HCT116 (cell line): ENCODE data around the gene MFAP3L. TPM values are rescaled to one million over a fixed set of nuclear protein-coding genes. Genes with fewer than 3 reads are reported as not detected.

Experiments used
- ATAC-seq: fragments of 200-7000 bp; cut with Tn5 transposase; 2 replicates; pipeline ENCODE4 v1.9.1; 2020; ENCODE audit warnings: mild to moderate bottlenecking, moderate library complexity
- BruUV-seq: library from RNA; stranded (reverse); fragments of 400-500 nt; replicated peaks from 2 replicates; lab custom pipeline; 2021; lab: Mats Ljungman, UMichigan
- CTCF ChIA-PET: fragments of 300-600 bp; sonication (Branson Sonifier 250); formaldehyde crosslinking; loops from one replicate; lab custom pipeline; 2021; ENCODE audit warnings: antibody characterized with exemption; lab: Charles Lee
- POLR2A ChIA-PET: fragments of 300-600, 350-600 bp; sonication (Branson Sonifier 250); formaldehyde crosslinking; loops from one replicate; lab custom pipeline; 2021; ENCODE audit warnings: antibody characterized with exemption; lab: Charles Lee
- RAD21 ChIA-PET, 2 experiments: fragments of 300-600 bp; sonication (Branson Sonifier 250); formaldehyde crosslinking; loops; one replicate each; lab custom pipeline; 2023; ENCODE audit warnings: low total read pairs in 2 of 2; ENCODE audit not compliant: uncharacterized antibody in 2 of 2, unreplicated experiment in 2 of 2, low non-redundant PET in 1 of 2; lab: Charles Lee
- DNase-seq: peaks from one replicate; pipeline ENCODE4 v3.0.0-alpha.2; 2010; ENCODE audit warnings: low read depth, low spot score
- H2AFZ ChIP-seq: fragments of 200-600 bp; shearing (Covaris generic), sonication (generic); 2 replicates; pipeline ENCODE4 v1.6.1; 2017; ENCODE audit warnings: low read depth, mixed run types, mixed read lengths, antibody characterized with exemption, low read length; ENCODE audit not compliant: poor library complexity, severe bottlenecking
- H3K27ac ChIP-seq: 2 replicates; pipeline ENCODE4 v1.5.1; 2012; ENCODE audit warnings: low read depth, low read length
- H3K27me3 ChIP-seq: fragments of 200-600 bp; sonication (generic); 2 replicates; pipeline ENCODE4 v1.6.1; 2016; ENCODE audit warnings: mixed run types, low read length, mixed read lengths; ENCODE audit not compliant: insufficient read depth
- H3K36me3 ChIP-seq, 2 experiments: fragments of 200-500 bp in 1 of 2; fragments of 200-600 bp in 1 of 2; sonication (Bioruptor generic) in 1 of 2; sonication (generic) in 1 of 2; 2 replicates each; pipeline versions ENCODE4 v1.5.1 to v1.6.1; 2014 to 2016; ENCODE audit warnings: low read length in 2 of 2, inconsistent platforms in 1 of 2, mixed read lengths in 1 of 2, mixed run types in 1 of 2; ENCODE audit not compliant: insufficient read depth in 2 of 2, control insufficient read depth in 1 of 2
- H3K4me1 ChIP-seq, 2 experiments: fragments of 200-600 bp in 1 of 2; sonication (generic) in 1 of 2; 2 replicates each; pipeline versions ENCODE4 v1.5.1 to v1.6.1; 2012 to 2017; ENCODE audit warnings: low read length in 2 of 2, inconsistent platforms in 1 of 2, mild to moderate bottlenecking in 1 of 2, mixed read lengths in 1 of 2, mixed run types in 1 of 2, moderate library complexity in 1 of 2; ENCODE audit not compliant: insufficient read depth in 2 of 2, control insufficient read depth in 1 of 2
- H3K4me2 ChIP-seq: fragments of 200-600 bp; sonication (generic); 2 replicates; pipeline ENCODE4 v1.6.1; 2017; ENCODE audit warnings: mixed run types, low read length, mixed read lengths
- H3K4me3 ChIP-seq, 2 experiments: fragments of 200-600 bp in 1 of 2; sonication (generic) in 1 of 2; replicated peaks in 1 of 2; 2 replicates each; pipeline ENCODE4 v1.5.1; 2011 to 2016; ENCODE audit warnings: low read length in 2 of 2, control low read depth in 1 of 2, low read depth in 1 of 2, mild to moderate bottlenecking in 1 of 2, mixed read lengths in 1 of 2, mixed run types in 1 of 2
- H3K79me2 ChIP-seq: fragments of 200-600 bp; sonication (generic); 2 replicates; pipeline ENCODE4 v1.6.1; 2017; ENCODE audit warnings: mild to moderate bottlenecking, mixed run types, low read length, moderate library complexity, mixed read lengths; ENCODE audit not compliant: insufficient read depth
- H3K9ac ChIP-seq: fragments of 200-600 bp; sonication (generic); 2 replicates; pipeline ENCODE4 v1.6.1; 2016; ENCODE audit warnings: low read length, mixed read lengths
- H3K9me2 ChIP-seq: fragments of 200-600 bp; sonication (generic), shearing (Covaris generic); 2 replicates; pipeline ENCODE4 v1.6.1; 2017; ENCODE audit warnings: mixed run types, mild to moderate bottlenecking, moderate library complexity; ENCODE audit not compliant: insufficient read depth
- H3K9me3 ChIP-seq, 2 experiments: fragments of 200-500 bp in 1 of 2; fragments of 200-600 bp in 1 of 2; sonication (Bioruptor generic) in 1 of 2; sonication (generic) in 1 of 2; 2 replicates each; pipeline ENCODE4 v1.6.1; 2014 to 2017; ENCODE audit warnings: low read length in 2 of 2, mixed read lengths in 2 of 2, inconsistent platforms in 1 of 2, low read depth in 1 of 2, mild to moderate bottlenecking in 1 of 2, mixed run types in 1 of 2, moderate library complexity in 1 of 2; ENCODE audit not compliant: control insufficient read depth in 1 of 2, insufficient read depth in 1 of 2
- H4K20me1 ChIP-seq: fragments of 200-600 bp; sonication (generic), shearing (Covaris generic); 2 replicates; pipeline ENCODE4 v1.6.1; 2017; ENCODE audit warnings: mixed run types, mild to moderate bottlenecking, moderate library complexity; ENCODE audit not compliant: insufficient read depth
- CBX3 ChIP-seq: IDR thresholded peaks from 2 replicates; pipeline ENCODE4 v1.6.1; 2012; ENCODE audit warnings: low read depth
- CEBPB ChIP-seq: IDR thresholded peaks from 2 replicates; pipeline ENCODE4 v1.6.1; 2012; ENCODE audit warnings: low read depth
- CTCF ChIP-seq, 3 experiments: fragments of 200-600 bp in 1 of 3; sonication (generic) in 1 of 3; IDR thresholded peaks in 2 of 3; conservative IDR thresholded peaks in 1 of 3; 2 replicates each; pipeline ENCODE4 v1.5.1; 2012 to 2017; ENCODE audit warnings: low read depth in 2 of 3, low read length in 2 of 3, antibody characterized with exemption in 1 of 3, borderline replicate concordance in 1 of 3, control low read depth in 1 of 3, mild to moderate bottlenecking in 1 of 3, mixed read lengths in 1 of 3, mixed run types in 1 of 3, moderate library complexity in 1 of 3; ENCODE audit not compliant: insufficient read depth in 1 of 3
- EZH2 ChIP-seq: fragments of 200-600 bp; sonication (generic); IDR thresholded peaks from 2 replicates; pipeline ENCODE4 v1.6.1; 2017; ENCODE audit warnings: antibody characterized with exemption, mixed run types
- EZH2phosphoT487 ChIP-seq: fragments of 200-600 bp; IDR thresholded peaks from 2 replicates; pipeline ENCODE4 v1.6.1; 2018; ENCODE audit warnings: antibody characterized with exemption, borderline replicate concordance
- POLR2A ChIP-seq: IDR thresholded peaks from 2 replicates; pipeline ENCODE4 v1.7.0; 2011; ENCODE audit warnings: borderline replicate concordance; ENCODE audit not compliant: insufficient read depth, insufficient read length; ENCODE audit errors: extremely low read depth
- SIN3A ChIP-seq: IDR thresholded peaks from 2 replicates; pipeline ENCODE4 v1.6.1; 2012; ENCODE audit warnings: low read depth
- TCF7L2 ChIP-seq: IDR thresholded peaks from 2 replicates; pipeline ENCODE4 v1.7.0; 2011; ENCODE audit warnings: borderline replicate concordance, inconsistent platforms; ENCODE audit not compliant: insufficient read depth, insufficient read length; ENCODE audit errors: extremely low read depth
- intact Hi-C: fragments of 100-400 bp; cut with micrococcal nuclease; formaldehyde crosslinking; loops from 2 replicates; pipeline ENCODE4 v1.10.0; 2022
- total RNA-seq: library from RNA; stranded (reverse); gene quantifications from one replicate; pipeline ENCODE4 v1.2.1, GENCODE V29; 2021; ENCODE audit not compliant: unreplicated experiment
- TF ChIP-seq, protein P1 (sequence below): IDR thresholded peaks from 2 replicates; pipeline ENCODE4 v1.6.1; 2012

MFAP3L gene
- total RNA-seq, 1 experiment from 2014 or later, result 8.4 TPM

DNA sequence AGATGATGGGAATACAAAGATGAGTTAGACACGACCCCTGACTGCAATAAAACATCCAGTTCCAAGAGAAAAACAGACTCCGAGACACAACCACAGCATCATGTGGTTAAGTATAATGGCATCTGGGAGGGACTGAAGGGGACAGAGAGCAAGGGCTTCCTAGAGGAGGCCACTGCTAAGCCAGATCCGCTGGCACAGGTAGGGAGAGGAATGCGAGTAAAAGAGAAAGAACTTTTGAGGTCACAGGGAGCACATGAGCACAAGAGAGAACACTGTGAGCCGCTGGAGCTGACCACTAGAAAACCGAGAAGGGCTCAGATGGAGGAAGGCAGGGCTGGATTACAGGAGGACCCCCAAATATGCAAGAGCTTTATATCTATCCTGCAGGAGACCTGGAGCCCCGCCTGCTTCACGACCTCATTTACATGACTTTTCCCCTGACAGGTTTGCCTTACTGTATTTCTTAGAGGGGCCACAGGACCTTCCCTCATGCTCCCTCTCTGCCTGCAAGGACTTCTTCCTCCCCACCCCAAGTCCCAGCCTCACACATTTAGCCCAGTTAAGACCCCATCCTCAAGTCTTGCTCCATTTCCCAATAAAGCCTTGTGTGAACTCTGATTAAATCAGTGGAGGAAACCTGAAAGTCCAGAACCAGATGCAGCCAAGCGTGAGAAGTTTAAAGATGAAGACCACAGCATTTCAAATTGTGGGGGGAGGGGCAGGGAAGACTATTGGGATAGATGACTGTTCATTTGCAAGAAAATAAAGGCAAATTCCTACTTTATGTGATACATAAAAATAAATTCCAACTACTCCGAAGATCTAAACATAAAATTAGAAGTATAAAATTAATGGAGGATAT is 29.6 kb downstream of the MFAP3L start:
- Histone ChIP-seq H3K27me3 (no peaks in the 10 kb centered on the region), H3K27ac (no peak overlapping the region), H3K9me3 (no peaks in the 10 kb centered on the region), H2AFZ (no peak overlapping the region), H3K36me3 (no peaks in the 10 kb centered on the region), H3K4me2 (no peak overlapping the region), H3K9ac (no peak overlapping the region), H3K4me3 (no peak overlapping the region), H4K20me1 (no peaks in the 10 kb centered on the region), H3K4me1 (no peaks in the 10 kb centered on the region), H3K79me2 (no peaks in the 10 kb centered on the region), H3K9me2 (no peaks in the 10 kb centered on the region)
- no peak for TF ChIP-seq TCF7L2
- POLR2A ChIA-PET, result no interaction called here
- no TSS peak for BruUV-seq
- CTCF ChIA-PET, result no interaction called here
- RAD21 ChIA-PET, result no interaction called here
- DNase-seq (no peak), ATAC-seq (no peak)
- intact Hi-C loops, result no loop called here

DNA sequence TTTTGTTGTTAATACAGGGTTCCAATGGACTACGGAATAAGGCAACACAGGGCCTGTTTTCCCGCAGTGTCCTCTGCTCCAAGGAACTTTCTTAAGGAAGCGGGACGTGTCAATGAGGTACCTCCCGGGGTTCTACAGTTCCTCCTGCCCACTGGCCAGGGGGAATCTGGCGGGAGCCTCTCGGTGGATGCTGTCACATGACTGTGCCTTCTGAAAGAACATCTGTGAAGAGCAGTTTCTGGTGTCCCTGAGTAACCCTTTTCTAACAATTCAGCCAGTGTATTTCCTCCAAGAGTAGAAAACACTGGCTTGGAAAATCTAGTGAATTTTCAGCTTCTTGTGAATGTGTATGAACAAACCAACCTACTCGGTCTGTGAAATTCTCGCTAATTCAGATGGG is 32.7 kb downstream of the MFAP3L start:
- Histone ChIP-seq H3K4me2 (no peak overlapping the region), H3K27me3 (no peaks in the 10 kb centered on the region)
- POLR2A ChIA-PET, result no interaction called here

More for the DNA sequence above, 32.7 kb downstream of the MFAP3L start:
- ATAC-seq, result no peak
- no peak overlapping the region for H3K27ac ChIP-seq
- H2AFZ ChIP-seq, result no peak overlapping the region
- no peak overlapping the region for H3K9ac ChIP-seq
- intact Hi-C loops, result no loop called here
- no TSS peak for BruUV-seq
- H3K4me3 ChIP-seq, result no peak overlapping the region
- TF ChIP-seq, protein P1, sequence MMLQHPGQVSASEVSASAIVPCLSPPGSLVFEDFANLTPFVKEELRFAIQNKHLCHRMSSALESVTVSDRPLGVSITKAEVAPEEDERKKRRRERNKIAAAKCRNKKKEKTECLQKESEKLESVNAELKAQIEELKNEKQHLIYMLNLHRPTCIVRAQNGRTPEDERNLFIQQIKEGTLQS, result no peak
- TF ChIP-seq TCF7L2 (no peak), SIN3A (no peak), CEBPB (no peak), EZH2phosphoT487 (no peak), CBX3 (no peak), POLR2A (no peak), CTCF (IDR thresholded peaks at IDR 0.05 in 2 of 3, conservative IDR thresholded peaks at IDR 0.05 in 1 of 3; ENCODE audit: borderline replicate concordance in 1 of 3, insufficient read depth in 1 of 3, low read depth in 2 of 3, low read length in 2 of 3) (no peak), EZH2 (no peak)
- TF ChIP-seq, all 23 proteins: peak for 0
- Histone ChIP-seq H3K9me3 (no peaks in the 10 kb centered on the region), H3K9me2 (no peaks in the 10 kb centered on the region), H4K20me1 (no peaks in the 10 kb centered on the region), H3K79me2 (no peaks in the 10 kb centered on the region), H3K4me1 (no peaks in the 10 kb centered on the region), H3K36me3 (no peaks in the 10 kb centered on the region)
- ChIA-PET RAD21 (no interaction called here), CTCF (no interaction called here)
- no peak for DNase-seq
